ENCODE data around the gene OR1I1. TPM values are rescaled to one million over a fixed set of nuclear protein-coding genes. Genes with fewer than 3 reads are reported as not detected.

The OR1I1 gene
- polyA plus RNA-seq, 1 donor, result not detected

Other genes with a start within 250 kb of the OR1I1 start
- not detected for gene OR7A5, start 247.0 kb upstream of the OR1I1 start, polyA plus RNA-seq
- 0.03 TPM for gene OR7C1, start 247.0 kb upstream of the OR1I1 start, polyA plus RNA-seq
- gene OR7A10, start 233.3 kb upstream of the OR1I1 start, polyA plus RNA-seq, result not detected
- gene OR7A17, start 196.1 kb upstream of the OR1I1 start, polyA plus RNA-seq, result not detected
- gene OR7C2, start 140.7 kb upstream of the OR1I1 start, polyA plus RNA-seq, result not detected
- gene SLC1A6, start 102.3 kb upstream of the OR1I1 start, polyA plus RNA-seq, result 0.31 TPM
- not detected for gene CASP14, start 32.7 kb upstream of the OR1I1 start, polyA plus RNA-seq
- 7.9 TPM for gene SYDE1, start 25.2 kb downstream of the OR1I1 start, polyA plus RNA-seq
- 9.5 TPM for gene NOTCH3, start 118.8 kb downstream of the OR1I1 start, polyA plus RNA-seq
- gene EPHX3, start 150.2 kb downstream of the OR1I1 start, polyA plus RNA-seq, result 0.69 TPM

Data from large intestine (tissue), 1 donor.